Measurements from ENCODE around the gene RIPK1.

Gene RIPK1

GRCh38 chr6:3085074-3085473 is 16.8 kb downstream of the RIPK1 start:
- DNase-seq (ENCODE audit: low read depth): no peak

DNA sequence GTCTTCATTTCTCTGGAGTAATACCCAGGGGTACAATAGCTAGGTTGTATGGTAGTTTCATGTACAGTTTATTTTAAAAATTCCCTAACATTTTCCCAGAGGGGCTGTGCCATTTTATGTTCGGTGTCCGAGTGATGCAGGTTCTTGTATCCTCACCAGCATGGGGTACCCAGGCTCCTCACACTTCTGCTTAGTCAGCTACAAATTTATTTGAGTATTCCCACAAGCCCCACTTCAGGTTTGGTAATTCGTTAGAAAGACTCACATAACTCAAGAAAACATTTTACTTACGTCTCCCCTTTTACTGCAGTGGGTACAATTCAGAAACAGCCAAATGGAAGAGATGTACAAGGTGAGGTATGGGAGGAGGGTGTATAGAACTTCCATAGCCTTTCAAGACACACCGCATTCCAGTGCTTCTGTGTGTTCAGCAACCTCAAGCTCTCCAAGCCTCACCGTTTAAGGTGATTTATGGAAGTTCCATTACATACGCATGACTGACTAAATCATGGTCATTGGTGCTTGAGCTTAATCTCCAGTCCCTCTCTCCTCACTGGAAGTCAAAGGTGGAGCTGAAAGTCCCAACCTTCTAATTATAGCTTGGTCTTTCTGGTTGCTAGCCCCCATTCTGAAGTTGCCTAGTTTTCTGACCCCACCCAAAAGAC is 18.1 kb downstream of the RIPK1 start:
- no peak for DNase-seq (ENCODE audit: low read depth)

- DNase-seq (ENCODE audit: low read depth): no peak
Measured at GRCh38 chr6:3088446-3088845, 20.2 kb downstream of the RIPK1 start.

DNA sequence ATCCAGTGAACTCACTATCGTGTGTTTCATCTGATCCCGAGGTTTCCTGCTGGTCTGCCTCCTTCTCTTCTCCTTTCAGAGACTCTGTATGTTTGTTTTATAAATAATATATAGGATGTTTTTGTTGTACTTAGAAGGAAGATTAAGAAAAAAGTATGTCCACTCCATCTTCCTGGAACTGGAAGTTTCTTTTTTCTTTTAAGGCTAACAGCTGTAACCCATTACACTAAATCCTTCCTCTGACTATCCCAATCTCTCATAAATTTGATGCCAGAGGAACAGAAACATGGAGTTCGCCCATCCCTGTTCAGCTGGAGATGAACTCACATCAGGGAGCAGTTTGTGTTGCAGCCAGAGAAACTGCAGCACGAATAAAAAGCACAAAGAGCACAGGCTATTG is 20.7 kb downstream of the RIPK1 start:
- DNase-seq (ENCODE audit: low read depth): no peak

DNA sequence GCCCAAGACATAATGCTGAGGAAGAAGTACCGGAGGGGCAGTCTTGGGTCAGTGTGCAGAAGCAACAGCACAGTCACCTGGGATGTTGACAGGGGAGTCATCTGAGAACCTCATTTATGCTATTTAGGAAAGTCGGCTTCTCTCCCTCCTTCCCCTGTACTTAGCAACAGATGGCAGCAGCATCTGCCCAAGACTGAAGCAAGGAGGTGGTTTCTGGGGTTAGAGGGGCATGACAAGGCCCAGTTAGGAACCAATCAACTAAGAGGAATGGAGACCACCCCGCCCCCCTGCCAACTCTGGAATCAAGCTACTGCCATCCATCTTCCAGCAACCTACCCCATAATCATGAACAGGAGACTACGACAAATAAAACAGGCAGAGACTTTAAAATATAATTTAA is 21.7 kb downstream of the RIPK1 start:
- no peak for DNase-seq (ENCODE audit: low read depth)

GRCh38 chr6:3094815-3095214 is 26.5 kb downstream of the RIPK1 start:
- no peak for DNase-seq (ENCODE audit: low read depth)

DNA sequence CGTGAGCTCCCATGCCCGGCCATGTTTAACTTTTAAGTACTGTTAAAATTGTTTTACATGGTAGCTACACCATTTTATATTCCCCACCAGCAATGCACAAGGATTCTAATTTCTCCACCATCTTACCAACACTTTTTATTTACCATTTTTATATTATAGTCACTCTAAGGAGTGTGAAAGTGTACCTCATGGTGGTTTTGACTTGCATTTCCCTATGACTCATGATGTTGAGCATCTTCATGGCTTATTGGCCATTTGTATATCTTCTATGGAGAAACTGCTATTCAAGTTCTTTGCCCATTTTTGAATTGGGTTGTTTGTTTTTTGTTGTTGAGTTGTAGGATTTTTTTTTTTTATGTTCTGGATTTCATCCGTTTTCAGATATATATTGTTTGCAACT is 34.6 kb downstream of the RIPK1 start:
- no peak for DNase-seq (ENCODE audit: low read depth)

DNA sequence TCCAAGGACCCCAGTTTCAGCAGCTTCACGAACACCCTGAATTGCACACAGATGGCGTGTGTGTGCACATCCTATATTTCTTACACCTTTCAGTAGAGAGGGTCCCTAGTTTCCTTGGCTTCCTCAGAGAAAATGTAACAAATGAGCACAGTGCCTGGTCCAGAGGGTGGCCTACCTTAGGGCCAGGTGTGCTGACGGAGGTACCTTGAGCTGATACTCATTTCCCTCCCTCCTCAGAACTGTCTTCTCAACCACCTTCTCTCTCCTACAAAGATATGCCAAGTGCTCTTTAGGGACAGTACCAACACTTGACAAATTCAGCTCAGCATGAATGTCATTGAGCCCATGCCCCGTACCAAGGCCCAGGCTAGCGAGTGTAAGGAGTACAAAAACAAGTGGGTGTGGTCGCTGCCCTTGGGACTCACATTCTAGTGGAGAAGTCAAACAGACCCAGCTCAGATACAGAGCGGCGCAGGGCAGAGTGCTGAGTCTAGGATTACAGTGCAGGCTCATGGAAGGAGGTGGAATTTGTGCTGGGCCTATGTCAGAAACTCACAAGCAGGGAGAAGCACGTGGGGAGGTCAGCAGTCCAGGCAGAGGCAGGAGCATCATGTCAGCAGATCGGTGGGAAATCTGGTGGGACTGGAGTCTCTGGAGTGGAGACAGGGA is 40.6 kb downstream of the RIPK1 start:
- no peak for DNase-seq (ENCODE audit: low read depth)

DNA sequence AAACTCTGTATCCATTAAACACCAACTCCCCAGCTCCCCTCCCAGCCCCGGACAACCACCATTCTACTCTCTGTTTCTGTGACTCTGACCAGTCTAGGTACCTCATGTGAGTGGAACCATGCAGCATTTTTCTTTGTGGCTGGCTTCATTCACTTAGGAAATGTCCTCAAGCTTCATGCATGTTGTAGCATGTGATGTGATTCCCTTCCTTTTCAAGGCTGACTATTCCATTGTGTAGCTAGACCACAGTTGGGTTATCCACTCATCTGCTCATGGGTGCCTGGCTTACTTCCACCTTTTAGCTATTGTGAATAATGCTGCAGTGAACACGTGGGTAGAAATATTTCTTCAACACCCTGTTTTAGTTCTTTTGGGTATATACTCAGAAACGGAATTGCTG is 41.5 kb downstream of the RIPK1 start:
- DNase-seq (ENCODE audit: low read depth): no peak

DNA sequence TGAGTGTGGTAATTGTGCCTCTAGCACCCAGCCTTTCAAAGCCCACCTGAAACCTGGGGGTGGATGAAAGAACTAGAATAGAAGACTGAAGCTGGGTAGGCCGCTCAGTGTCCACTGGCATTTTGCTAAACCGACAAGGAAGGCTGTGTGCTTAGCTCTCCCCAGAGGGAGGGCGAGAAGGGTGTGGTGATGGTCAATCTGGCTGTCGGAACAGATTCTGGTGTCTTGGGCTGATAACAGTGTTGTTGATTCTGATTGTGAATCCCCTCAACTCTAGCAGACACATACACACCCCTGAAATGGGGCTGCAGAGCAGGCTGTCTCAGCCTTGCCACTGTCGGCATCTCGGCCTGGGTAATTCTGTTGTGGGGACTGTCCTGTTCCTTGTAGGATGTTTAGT is 46.1 kb downstream of the RIPK1 start:
- DNase-seq (ENCODE audit: low read depth): no peak

DNA sequence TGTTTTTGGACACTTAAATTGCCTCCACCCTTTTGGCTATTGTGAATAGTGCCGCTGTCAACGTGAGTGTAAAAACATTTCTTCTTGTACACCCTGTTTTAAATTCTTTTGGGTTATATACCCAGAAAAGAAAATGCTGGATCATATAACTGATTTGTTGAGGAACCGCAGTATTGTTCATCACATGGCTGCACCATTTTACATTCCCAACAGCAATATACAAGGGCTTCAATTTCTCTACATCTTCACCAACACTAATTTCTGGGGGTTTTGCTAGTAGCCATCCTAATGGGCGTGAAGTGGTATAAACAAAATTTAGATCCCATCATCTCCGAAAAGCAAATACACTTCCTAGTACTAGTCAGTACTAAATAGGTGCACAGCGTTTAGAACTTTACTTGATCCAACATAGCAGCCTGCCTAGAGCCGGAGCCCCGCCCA is 49.6 kb downstream of the RIPK1 start:
- no peak for DNase-seq (ENCODE audit: low read depth)

DNA sequence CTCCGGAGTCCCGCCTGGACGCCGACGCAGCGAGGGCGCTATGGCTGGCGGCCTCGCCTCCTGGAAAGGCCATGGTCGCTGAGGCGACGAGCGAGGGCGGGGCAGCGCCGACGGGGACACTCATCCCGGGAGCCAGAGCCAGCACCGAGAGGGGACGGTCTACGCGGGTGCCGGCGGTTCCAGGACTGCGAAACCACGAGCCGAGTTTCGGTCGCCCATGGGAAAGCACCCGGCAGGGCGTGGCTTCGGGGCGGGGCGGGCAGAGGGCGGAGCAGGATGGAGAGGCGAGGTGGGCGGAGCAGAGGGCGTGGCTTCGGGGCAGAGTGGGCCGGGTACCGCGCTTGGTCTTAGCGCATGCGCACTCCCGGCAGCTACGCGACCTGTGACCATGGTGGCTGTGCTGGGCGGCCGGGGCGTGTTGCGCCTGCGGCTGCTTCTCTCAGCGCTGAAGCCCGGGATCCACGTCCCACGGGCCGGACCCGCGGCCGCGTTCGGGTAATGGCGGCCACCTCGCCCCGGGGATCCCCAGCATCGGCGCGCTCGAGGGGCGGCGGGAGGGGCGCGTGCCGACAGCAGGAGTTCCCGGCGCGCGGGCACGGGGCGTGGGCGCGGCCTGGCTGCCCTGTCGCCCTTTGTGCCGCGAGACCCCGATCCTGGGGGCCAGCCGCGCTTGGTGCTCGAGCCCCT is 50.2 kb downstream of the RIPK1 start, which contains the start of gene BPHL:
Gene BPHL (plus strand): TSS at position 359 of the 687 bp plus-strand sequence. CDS start 30 bp downstream, at position 389.
- peak; percentile 65 for DNase-seq (ENCODE audit: low read depth)

DNA sequence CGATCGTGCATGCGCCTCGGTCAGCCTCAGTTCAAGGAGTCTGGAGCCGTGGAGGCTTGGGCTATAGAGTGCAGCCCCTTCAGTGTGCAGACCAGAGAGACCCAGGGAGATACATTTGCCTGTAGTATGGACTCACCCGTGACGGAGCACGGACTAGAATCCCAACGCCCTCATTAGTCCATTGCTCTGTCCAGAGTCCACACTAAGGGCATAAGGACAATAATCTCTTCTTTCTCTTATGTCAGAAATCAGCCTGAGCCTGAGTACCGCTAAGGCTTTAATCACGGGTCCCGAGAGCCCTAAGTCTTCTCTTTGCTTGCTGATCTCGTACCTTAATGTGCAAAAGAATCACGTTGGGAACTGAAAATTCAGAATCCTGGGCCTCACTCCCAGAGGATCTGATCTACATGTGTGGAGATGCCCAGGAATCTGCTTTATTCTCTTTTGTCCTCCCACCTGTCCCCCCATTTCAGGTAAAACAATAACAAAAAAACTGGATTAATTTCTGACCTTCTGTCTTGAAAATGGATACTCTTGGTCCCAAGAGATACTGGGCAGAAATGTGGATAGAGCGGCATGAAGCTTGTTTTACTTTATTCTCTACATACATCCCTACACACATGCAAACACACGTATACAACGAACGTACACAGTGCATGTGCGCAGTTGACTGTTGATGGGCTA is 50.9 kb downstream of the RIPK1 start:
- no peak for DNase-seq (ENCODE audit: low read depth)

GRCh38 chr6:3120765-3121089 is 52.4 kb downstream of the RIPK1 start:
- no peak for DNase-seq (ENCODE audit: low read depth)

- no peak for DNase-seq (ENCODE audit: low read depth)
Measured at GRCh38 chr6:3122823-3123182, 54.5 kb downstream of the RIPK1 start.

- DNase-seq (ENCODE audit: low read depth): no peak
Measured at GRCh38 chr6:3124667-3125066, 56.4 kb downstream of the RIPK1 start.

DNA sequence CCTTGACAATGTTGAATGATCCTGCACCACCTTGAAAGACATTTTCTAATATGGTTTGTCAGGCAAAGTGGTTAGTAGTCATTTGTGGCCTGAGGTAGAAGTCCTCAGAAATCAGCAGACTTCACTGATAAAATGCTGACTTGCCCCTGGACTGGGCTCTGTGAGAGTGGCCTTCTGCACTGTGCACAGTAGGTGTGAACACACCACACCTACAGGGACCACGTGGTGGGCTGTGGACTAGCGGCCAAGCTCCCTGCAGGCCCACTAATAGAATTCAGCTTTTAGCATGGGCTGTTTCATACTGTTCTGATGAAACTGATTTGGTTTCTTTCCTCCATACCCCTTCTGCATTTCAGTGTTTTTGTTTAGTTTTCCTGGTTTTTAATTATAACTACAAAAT is 57.5 kb downstream of the RIPK1 start:
- no peak for DNase-seq (ENCODE audit: low read depth)

- no peak for DNase-seq (ENCODE audit: low read depth)
Measured at GRCh38 chr6:3128356-3129108, 60.2 kb downstream of the RIPK1 start.

- DNase-seq (ENCODE audit: low read depth): no peak
Measured at GRCh38 chr6:3131695-3132094, 63.4 kb downstream of the RIPK1 start.

GRCh38 chr6:3133515-3133914 is 65.2 kb downstream of the RIPK1 start:
- DNase-seq (ENCODE audit: low read depth): no peak

DNA sequence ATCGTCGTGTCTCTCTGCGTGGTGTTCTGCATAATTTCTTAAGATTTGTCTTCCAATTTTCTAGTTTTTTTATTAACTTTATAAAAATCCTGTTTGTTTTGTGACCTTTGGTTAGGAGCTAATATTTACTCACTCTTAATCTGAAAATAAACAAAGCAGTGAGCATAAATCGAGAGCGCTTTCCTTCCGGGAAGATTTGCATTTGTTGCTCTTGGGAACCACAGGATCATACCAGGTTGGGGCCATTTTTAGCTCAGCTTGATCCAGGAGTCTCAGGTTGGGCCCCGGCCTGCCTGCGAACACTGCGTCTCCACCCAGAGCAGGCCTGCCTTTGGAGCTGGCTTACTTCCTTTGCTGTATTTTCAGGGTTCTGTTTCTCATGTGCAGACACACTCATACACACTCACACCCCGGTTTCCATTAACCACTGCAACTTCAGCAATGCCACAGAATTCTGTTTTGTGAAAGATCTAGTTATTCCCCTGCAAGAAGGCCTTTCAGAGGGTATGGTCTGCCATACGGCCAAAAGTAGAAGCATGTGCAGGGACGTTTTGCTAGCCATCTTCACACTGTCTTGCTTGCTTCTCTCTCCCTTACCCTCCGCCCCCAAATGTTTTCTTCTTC is 67.5 kb downstream of the RIPK1 start:
- no peak for DNase-seq (ENCODE audit: low read depth)
